ENCODE measurements around the gene NAMPT. TPM values are rescaled to one million over a fixed set of nuclear protein-coding genes. Genes with fewer than 3 reads are reported as not detected.
A peak's percentile ranks its signal among the peaks of the same experiment; 100 is the strongest.

Gene NAMPT
- total RNA-seq, 1 experiment from 2014 or later, result 364 TPM

- no peak for TF ChIP-seq CTCF (IDR thresholded peaks at IDR 0.05; ENCODE audit: unreplicated experiment)
- intact Hi-C loops (cut with micrococcal nuclease; ENCODE audit: unreplicated experiment), result no loop called here
- Mint-ChIP-seq H3K27me3 (ENCODE audit: unreplicated experiment) (no peaks in the 10 kb centered on the region), H3K9me3 (ENCODE audit: low read depth, unreplicated experiment) (peaks cover 2% of the 10 kb centered on the region), H3K36me3 (ENCODE audit: insufficient read depth, unreplicated experiment) (no peaks in the 10 kb centered on the region), H3K27ac (ENCODE audit: unreplicated experiment) (no peak overlapping the region), H3K4me1 (ENCODE audit: low read depth, unreplicated experiment) (peaks cover 20% of the 10 kb centered on the region), H3K4me3 (ENCODE audit: low read depth, unreplicated experiment) (no peak overlapping the region)
- no peak for DNase-seq
- CTCF ChIA-PET, result no interaction called here
- no TSS peak for BruUV-seq (replicated peaks)
Measured at GRCh38 chr7:106220307-106220706, 64.5 kb downstream of the NAMPT start.

- Mint-ChIP-seq H3K27me3 (ENCODE audit: unreplicated experiment) (no peaks in the 10 kb centered on the region), H3K27ac (ENCODE audit: unreplicated experiment) (no peak overlapping the region), H3K4me1 (ENCODE audit: low read depth, unreplicated experiment) (peaks cover 20% of the 10 kb centered on the region), H3K9me3 (ENCODE audit: low read depth, unreplicated experiment) (peaks cover 2% of the 10 kb centered on the region), H3K4me3 (ENCODE audit: low read depth, unreplicated experiment) (no peak overlapping the region), H3K36me3 (ENCODE audit: insufficient read depth, unreplicated experiment) (no peaks in the 10 kb centered on the region)
- CTCF ChIA-PET, result no interaction called here
- intact Hi-C loops (cut with micrococcal nuclease; ENCODE audit: unreplicated experiment), result no loop called here
- no peak for TF ChIP-seq CTCF (IDR thresholded peaks at IDR 0.05; ENCODE audit: unreplicated experiment)
- no peak for DNase-seq
- BruUV-seq (replicated peaks), result no TSS peak
Measured at GRCh38 chr7:106219170-106219569, 65.6 kb downstream of the NAMPT start.

- Mint-ChIP-seq H3K9me3 (ENCODE audit: low read depth, unreplicated experiment) (peaks cover 2% of the 10 kb centered on the region), H3K27ac (ENCODE audit: unreplicated experiment) (no peak overlapping the region), H3K4me1 (ENCODE audit: low read depth, unreplicated experiment) (peaks cover 20% of the 10 kb centered on the region), H3K4me3 (ENCODE audit: low read depth, unreplicated experiment) (no peak overlapping the region), H3K27me3 (ENCODE audit: unreplicated experiment) (no peaks in the 10 kb centered on the region), H3K36me3 (ENCODE audit: insufficient read depth, unreplicated experiment) (no peaks in the 10 kb centered on the region)
- no peak for DNase-seq
- intact Hi-C loops (cut with micrococcal nuclease; ENCODE audit: unreplicated experiment), result no loop called here
- no peak for TF ChIP-seq CTCF (IDR thresholded peaks at IDR 0.05; ENCODE audit: unreplicated experiment)
- BruUV-seq (replicated peaks), result no TSS peak
- CTCF ChIA-PET, result no interaction called here
Measured at GRCh38 chr7:106218546-106218945, 66.2 kb downstream of the NAMPT start.

DNA sequence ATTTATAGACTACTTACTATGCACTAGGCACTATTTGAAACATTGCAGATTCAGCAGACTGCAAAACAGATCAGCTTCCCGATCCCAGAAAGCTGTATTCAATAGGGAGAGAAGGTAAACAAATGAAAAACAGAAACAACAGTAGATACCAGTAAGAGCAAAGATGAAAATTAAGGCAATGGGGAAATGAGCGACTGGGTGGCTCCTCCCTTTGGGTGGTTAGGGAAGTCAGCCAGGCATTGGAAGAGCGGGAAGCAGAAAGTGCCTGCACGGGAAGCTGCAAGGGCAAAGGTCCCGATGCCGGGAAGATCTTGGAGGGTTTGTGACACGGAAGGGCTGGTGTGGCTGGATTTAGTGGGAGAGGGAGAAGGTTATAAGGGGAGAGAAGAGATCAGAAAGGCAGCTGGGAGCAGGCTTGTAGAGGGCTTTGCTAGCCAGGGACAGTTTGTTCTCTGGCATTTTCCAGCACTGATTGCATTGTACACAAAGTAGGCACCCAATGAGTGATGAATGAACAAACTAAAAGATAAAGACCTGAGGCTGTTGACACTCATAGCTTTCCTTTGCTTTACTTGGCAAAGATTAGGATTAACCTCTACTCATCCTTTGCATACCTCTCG, 67.8 kb downstream of the NAMPT start:
- Mint-ChIP-seq H3K27me3 (ENCODE audit: unreplicated experiment) (no peaks in the 10 kb centered on the region), H3K9me3 (ENCODE audit: low read depth, unreplicated experiment) (peaks cover 2% of the 10 kb centered on the region), H3K4me1 (ENCODE audit: low read depth, unreplicated experiment) (peaks cover 20% of the 10 kb centered on the region), H3K4me3 (ENCODE audit: low read depth, unreplicated experiment) (peak overlapping the region; percentile 51), H3K36me3 (ENCODE audit: insufficient read depth, unreplicated experiment) (no peaks in the 10 kb centered on the region), H3K27ac (ENCODE audit: unreplicated experiment) (peak overlapping the region; percentile 87)
- CTCF ChIA-PET, result interaction anchor here (1.2 kb wide), 1 partner anchor 245 kb away, joined by 4 read pairs; no protein-coding TSS in a partner anchor
- intact Hi-C loops (cut with micrococcal nuclease; ENCODE audit: unreplicated experiment), result no loop called here
- no peak for TF ChIP-seq CTCF (IDR thresholded peaks at IDR 0.05; ENCODE audit: unreplicated experiment)
- DNase-seq, result peak; percentile 26
- no TSS peak for BruUV-seq (replicated peaks)

Data from Calu3 (cell line).